Prostate gland (tissue), 2 donors: ENCODE results near the gene PPP1R12C.
"Not testable (repeated sequence)": the region's sequence is repeated elsewhere in the genome, so short reads cannot be mapped to it uniquely, and the experiment has no call there.

Experiments
- POLR2A ChIP-seq: fragments of 450-650 bp; IDR thresholded peaks from one replicate; pipeline ENCODE4 v1.6.1; 2016; ENCODE audit warnings: antibody characterized with exemption, mild to moderate bottlenecking
- TF ChIP-seq, protein P1 (sequence below), 4 experiments: fragments of 200-600 bp in 2 of 4; fragments of 450-650 bp in 2 of 4; sonication (generic) in 2 of 4; IDR thresholded peaks; 1 replicate in 3 of 4; 2 replicates in 1 of 4; pipeline ENCODE4 v1.5.1; 2016 to 2019; ENCODE audit warnings: antibody characterized with exemption in 4 of 4, mild to moderate bottlenecking in 2 of 4, moderate library complexity in 2 of 4

DNA sequence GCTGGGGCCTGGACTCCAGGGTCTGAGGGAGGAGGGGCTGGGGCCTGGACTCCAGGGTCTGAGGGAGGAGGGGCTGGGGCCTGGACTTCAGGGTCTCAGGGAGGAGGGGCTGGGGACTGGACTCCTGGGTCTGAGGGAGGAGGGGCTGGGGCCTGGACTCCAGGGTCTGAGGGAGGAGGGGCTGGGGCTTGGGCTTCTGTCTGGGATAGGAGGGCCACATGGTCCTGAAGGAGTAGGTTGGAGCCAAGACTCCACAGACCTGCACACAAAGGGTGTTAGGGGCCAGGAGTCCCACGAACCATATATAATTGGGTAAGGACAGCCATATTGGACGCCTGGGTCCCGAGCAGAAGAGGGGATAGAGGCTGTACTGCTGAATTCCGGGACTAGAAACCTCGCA, 38.3 kb upstream of the PPP1R12C start:
- TF ChIP-seq POLR2A: not testable (repeated sequence)
- TF ChIP-seq, protein P1, sequence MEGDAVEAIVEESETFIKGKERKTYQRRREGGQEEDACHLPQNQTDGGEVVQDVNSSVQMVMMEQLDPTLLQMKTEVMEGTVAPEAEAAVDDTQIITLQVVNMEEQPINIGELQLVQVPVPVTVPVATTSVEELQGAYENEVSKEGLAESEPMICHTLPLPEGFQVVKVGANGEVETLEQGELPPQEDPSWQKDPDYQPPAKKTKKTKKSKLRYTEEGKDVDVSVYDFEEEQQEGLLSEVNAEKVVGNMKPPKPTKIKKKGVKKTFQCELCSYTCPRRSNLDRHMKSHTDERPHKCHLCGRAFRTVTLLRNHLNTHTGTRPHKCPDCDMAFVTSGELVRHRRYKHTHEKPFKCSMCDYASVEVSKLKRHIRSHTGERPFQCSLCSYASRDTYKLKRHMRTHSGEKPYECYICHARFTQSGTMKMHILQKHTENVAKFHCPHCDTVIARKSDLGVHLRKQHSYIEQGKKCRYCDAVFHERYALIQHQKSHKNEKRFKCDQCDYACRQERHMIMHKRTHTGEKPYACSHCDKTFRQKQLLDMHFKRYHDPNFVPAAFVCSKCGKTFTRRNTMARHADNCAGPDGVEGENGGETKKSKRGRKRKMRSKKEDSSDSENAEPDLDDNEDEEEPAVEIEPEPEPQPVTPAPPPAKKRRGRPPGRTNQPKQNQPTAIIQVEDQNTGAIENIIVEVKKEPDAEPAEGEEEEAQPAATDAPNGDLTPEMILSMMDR (IDR thresholded peaks at IDR 0.05): not testable (repeated sequence)
